Jurkat, Clone E6-1 (cell line): ENCODE data around the gene METTL1.
A peak's percentile ranks its signal among the peaks of the same experiment; 100 is the strongest.
"Not testable (repeated sequence)": the region's sequence is repeated elsewhere in the genome, so short reads cannot be mapped to it uniquely, and the experiment has no call there.

Source experiments
- DNase-seq: peaks from one replicate; pipeline ENCODE4 v3.0.0-alpha.2; 2011; ENCODE audit warnings: low read depth, low spot score
- H3K4me3 ChIP-seq: 2 replicates; pipeline ENCODE4 v1.5.1; 2011; ENCODE audit warnings: mild to moderate bottlenecking, low read length, control low read depth, moderate library complexity

The METTL1 gene

DNA sequence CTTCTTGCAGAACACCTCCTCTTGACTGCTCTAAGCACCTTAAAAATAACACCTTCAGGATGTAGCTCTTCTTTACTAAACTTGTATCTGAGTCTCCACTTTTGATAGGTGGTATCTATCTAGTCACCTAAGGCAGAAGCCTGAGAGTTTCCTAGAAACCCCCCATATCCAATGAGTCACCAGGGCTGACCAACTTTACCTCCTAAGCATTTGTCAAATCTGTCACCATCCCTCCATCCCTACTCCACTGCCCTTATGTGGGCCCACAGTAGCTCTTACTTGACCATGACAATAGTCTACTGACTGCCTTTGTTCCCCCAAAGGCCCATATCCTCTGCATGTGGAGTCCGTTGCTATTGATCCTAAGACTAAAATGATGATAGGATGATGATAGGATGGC, 30.7 kb upstream of the METTL1 start:
- no peak overlapping the region for H3K4me3 ChIP-seq
- no peak for DNase-seq

GRCh38 chr12:57800965-57801364, 29.1 kb upstream of the METTL1 start:
- DNase-seq: no peak
- H3K4me3 ChIP-seq: no peak overlapping the region

GRCh38 chr12:57797933-57798332, 26.0 kb upstream of the METTL1 start:
- no peak overlapping the region for H3K4me3 ChIP-seq

DNA sequence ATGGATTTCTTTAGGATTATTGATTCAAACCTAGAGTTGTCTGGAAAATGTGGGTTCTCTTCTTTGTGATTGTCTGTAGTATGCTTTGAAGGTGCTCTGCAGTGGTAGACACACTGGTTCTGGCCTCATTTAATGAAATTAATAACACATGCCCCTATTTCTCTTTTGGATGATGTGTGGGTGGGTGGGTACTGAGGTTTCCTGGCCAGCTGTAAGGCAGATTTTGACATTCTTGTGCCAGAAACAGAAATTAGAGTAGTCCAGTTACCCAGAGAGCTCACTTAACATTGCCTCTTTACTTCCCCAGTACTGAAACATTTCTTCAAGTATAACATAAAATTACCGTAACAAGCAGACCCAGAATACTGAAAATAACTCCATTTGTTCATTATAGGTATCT, 25.1 kb upstream of the METTL1 start:
- no peak for DNase-seq
- H3K4me3 ChIP-seq: no peak overlapping the region

More at GRCh38 chr12:57797933-57798332, 26.0 kb upstream of the METTL1 start:
- no peak for DNase-seq

DNA sequence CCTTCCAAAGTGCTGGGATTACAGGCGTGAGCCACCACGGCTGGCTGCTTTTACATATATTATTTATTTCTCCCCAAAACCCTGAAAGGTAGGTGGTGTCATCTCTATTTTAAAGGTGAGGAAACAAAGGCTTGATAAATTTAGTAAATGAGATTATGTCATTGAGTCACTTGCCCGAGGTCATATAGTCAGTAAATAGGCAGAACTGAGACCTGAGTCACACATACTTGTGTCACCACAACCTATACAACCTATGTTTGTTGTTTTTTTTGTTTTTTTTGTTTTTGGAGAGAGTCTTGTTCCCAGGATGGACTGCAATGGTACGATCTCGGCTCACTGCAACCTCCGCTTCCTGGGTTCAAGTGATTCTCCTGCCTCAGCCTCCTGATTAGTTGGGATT, 23.4 kb upstream of the METTL1 start:
- no peak for DNase-seq
- H3K4me3 ChIP-seq: no peak overlapping the region

DNA sequence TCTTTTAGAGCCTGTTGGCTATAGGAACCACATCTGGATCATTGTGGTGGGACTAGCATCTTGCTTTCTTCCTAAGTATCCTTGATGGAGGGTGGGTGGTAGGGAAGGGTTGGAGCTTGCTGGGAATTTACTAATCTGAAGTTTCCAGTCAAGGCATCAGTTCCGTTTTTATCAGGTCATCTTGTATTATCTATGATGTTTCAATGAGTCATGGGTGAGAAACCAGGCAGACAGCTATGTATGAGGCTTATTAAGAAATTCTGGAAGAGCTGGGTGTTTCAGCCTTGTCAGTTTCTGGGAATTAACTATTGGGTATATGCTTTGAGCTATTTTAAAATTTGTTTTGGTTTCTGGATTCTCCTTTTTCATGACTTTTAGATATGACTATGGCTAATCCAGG, 22.0 kb upstream of the METTL1 start:
- no peak overlapping the region for H3K4me3 ChIP-seq

GRCh38 chr12:57783861-57784260, 12.0 kb upstream of the METTL1 start:
- peak overlapping the region; percentile 100 for H3K4me3 ChIP-seq
- DNase-seq: no peak

More for the DNA sequence above, 22.0 kb upstream of the METTL1 start:
- DNase-seq: no peak

- no peak for DNase-seq
- H3K4me3 ChIP-seq: peak overlapping the region; percentile 100
Observed at GRCh38 chr12:57783466-57783801, 11.5 kb upstream of the METTL1 start.

GRCh38 chr12:57782608-57783465, 10.9 kb upstream of the METTL1 start, which contains the start of gene TSFM:
Gene TSFM, plus strand, starts transcription at chr12:57782787. Its CDS starts 15 bp downstream, at chr12:57782802.
- H3K4me3 ChIP-seq: peak within 1 kb of the TSS; percentile 100
- DNase-seq: peak; percentile 95

DNA sequence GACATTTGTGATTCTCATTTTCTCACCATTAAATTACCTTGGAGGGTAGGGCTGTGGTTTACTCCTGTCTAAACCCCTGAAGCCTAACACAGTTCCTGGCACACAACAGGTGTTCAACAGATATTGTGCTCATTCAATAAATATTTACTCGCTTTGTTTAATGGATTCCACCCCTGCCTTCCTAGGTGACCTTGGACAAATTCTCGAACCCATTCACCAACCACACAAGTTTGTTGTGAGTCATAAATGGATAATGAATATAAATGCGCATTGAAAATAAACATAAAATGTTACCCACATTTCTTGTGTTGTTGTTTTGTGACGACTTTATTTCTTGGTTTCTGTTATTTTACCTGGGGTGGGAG, 10.3 kb upstream of the METTL1 start:
- peak overlapping the region; percentile 100 for H3K4me3 ChIP-seq
- no peak for DNase-seq

DNA sequence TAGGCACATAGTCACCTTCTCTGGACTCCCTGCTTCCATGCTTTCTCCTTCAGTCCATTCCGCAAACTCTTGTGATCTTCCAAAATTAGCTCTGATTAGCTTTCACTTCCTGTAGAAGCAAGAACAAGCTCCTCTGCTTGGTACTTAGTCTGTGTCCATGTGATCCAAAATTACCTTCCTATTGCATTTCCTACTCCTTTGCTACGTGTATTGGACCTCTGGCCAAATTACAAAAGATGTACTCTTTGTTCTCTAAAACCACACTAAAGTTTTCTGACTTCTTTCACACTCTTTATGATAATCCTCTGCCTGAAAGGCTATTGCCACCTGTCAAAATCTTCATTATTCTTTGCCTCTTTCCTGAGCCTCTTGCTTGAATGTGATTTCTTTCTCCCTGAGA, 9.9 kb upstream of the METTL1 start:
- DNase-seq: no peak
- H3K4me3 ChIP-seq: peak overlapping the region; percentile 5; the same call in 1 of the 2 replicates

DNA sequence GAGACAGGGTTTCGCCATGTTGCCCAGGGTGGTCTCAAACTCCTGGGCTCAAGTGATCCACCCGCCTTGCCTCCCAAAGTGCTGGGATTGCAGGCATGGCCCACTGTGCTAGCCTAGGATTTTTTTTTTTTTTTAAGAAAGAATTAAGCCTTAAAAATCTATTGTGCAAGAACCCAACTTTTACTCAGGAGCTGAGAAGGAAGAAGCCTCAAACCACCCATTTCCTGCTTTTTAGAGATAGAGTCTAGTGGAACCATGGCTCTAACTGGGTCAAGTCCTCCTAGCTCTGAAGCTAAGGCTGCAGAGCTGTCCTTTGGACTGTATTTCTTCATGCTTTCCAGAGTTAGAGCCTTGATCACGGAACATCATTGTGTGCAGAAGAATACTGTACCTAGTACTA, 9.3 kb upstream of the METTL1 start:
- DNase-seq: peak; percentile 51
- peak overlapping the region; percentile 5 for H3K4me3 ChIP-seq

DNA sequence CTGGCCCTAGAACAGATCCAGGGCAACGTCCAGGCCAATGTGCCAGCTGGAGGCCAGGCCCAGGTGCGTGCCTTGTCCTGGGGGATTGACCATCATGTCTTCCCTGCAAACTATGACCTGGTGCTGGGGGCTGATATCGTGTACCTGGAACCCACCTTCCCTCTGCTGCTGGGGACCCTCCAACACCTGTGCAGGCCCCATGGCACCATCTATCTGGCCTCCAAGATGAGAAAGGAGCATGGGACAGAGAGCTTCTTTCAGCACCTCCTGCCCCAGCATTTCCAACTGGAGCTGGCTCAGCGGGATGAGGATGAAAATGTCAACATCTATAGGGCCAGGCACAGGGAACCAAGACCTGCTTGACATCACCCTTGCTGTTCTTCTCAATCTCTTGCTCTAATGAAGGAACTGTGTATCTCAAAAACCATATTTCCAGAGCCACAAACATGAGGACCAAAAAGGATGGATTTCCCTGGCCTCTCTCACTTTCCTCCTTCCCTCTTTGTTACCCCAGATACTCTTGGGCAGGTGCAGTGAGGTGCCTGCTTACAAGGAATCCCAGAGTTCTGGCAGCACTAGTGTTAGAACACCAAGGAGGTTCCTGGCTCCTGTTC, 8.5 kb upstream of the METTL1 start:
- DNase-seq: no peak
- H3K4me3 ChIP-seq: no peak overlapping the region

- no peak overlapping the region for H3K4me3 ChIP-seq
- DNase-seq: no peak
Observed at GRCh38 chr12:57779736-57780135, 7.8 kb upstream of the METTL1 start.

DNA sequence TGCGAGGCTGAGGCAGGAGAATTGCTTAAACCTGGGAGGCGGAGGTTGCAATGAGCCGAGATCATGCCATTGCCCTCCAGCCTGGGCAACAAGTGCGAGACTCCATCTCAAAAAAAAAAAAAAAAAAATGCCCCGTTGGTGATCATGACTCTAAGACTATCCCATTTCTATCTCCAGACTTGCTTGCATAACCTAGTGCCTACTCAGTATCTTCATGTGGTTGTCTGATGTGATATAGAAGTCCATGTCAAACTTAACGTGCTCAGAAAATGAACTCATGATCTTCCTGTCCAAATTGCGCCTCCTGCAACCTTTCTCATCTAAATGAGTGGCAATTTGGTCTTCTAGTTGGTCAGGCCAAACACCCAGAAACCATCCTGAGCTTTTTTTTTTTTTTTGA, 6.0 kb upstream of the METTL1 start:
- no peak for DNase-seq

GRCh38 chr12:57777367-57777766, 5.5 kb upstream of the METTL1 start:
- DNase-seq: no peak
- H3K4me3 ChIP-seq: no peak overlapping the region

More for the DNA sequence above, 6.0 kb upstream of the METTL1 start:
- no peak overlapping the region for H3K4me3 ChIP-seq

- H3K4me3 ChIP-seq: no peak overlapping the region
- no peak for DNase-seq
Observed at GRCh38 chr12:57776247-57776587, 4.3 kb upstream of the METTL1 start.

GRCh38 chr12:57775563-57776246, 3.8 kb upstream of the METTL1 start:
- no peak for DNase-seq
- H3K4me3 ChIP-seq: no peak overlapping the region

GRCh38 chr12:57775044-57775443, 3.1 kb upstream of the METTL1 start:
- H3K4me3 ChIP-seq: no peak overlapping the region
- DNase-seq: no peak

DNA sequence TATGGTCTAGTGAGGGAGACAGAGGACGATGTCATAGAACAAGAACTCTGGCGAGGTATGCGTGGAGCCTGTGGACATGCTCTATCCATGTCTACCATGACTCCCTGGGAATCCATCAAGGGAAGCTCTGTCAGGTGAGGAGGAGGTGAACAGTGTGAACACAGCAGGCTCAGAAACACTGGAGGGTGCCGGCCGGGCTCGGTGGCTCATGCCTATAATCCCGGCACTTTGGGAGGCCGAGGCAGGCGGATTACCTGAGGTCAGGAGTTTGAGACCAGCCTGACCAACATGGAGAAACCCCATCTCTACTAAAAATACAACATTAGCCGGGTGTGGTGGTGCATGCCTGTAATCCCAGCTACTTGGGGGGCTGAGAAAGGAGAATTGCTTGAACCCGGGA, 2.7 kb upstream of the METTL1 start:
- DNase-seq, H3K4me3 ChIP-seq: not testable (repeated sequence)
